SK-N-SH treated with all-trans-retinoic acid at 6 μM for 48 hours (cell line): ENCODE measurements around the gene LMTK2.

ENCODE experiments used
- ATAC-seq: fragments of 200-7000 bp; cut with Tn5 transposase; 3 replicates; pipeline ENCODE4 v1.9.1; 2020; ENCODE audit warnings: mild to moderate bottlenecking, moderate library complexity
- ARNTL ChIP-seq: fragments of 450-650 bp; formaldehyde crosslinking; IDR thresholded peaks from 2 replicates; pipeline ENCODE4 v1.5.0; 2020; ENCODE audit warnings: low read depth, mild to moderate bottlenecking, moderate library complexity, borderline replicate concordance
- BACH2 ChIP-seq: fragments of 250-450 bp; sonication (Bioruptor Pico); IDR thresholded peaks from 2 replicates; pipeline ENCODE4 v1.9.0; 2021; ENCODE audit warnings: mild to moderate bottlenecking, borderline replicate concordance
- CREB5 ChIP-seq: fragments of 250-450 bp; sonication (Bioruptor Pico); IDR thresholded peaks from 2 replicates; pipeline ENCODE4 v1.5.1; 2020; ENCODE audit warnings: low read depth, mild to moderate bottlenecking, moderate library complexity
- CSDC2 ChIP-seq: fragments of 250-450 bp; sonication (Bioruptor Pico); IDR thresholded peaks from 2 replicates; pipeline ENCODE4 v1.5.0; 2020; ENCODE audit warnings: mild to moderate bottlenecking, moderate library complexity
- ESRRG ChIP-seq: fragments of 250-450 bp; sonication (Bioruptor Pico); IDR thresholded peaks from 2 replicates; pipeline ENCODE4 v1.6.1; 2021; ENCODE audit warnings: mild to moderate bottlenecking
- GLIS3 ChIP-seq: fragments of 250-450 bp; sonication (Bioruptor Pico); IDR thresholded peaks from 2 replicates; pipeline ENCODE4 v1.5.0; 2020; ENCODE audit warnings: mild to moderate bottlenecking, moderate library complexity
- ISL1 ChIP-seq: fragments of 250-450 bp; sonication (Bioruptor Pico); IDR thresholded peaks from 2 replicates; pipeline ENCODE4 v2.1.2; 2022; ENCODE audit warnings: mild to moderate bottlenecking, moderate library complexity
- PATZ1 ChIP-seq: fragments of 250-450 bp; sonication (Bioruptor Pico); IDR thresholded peaks from 2 replicates; pipeline ENCODE4 v1.8.0; 2020; ENCODE audit warnings: mild to moderate bottlenecking, moderate library complexity, borderline replicate concordance
- PPARA ChIP-seq: fragments of 250-450 bp; sonication (Bioruptor Pico); IDR thresholded peaks from 2 replicates; pipeline ENCODE4 v1.5.0; 2020; ENCODE audit warnings: mild to moderate bottlenecking, borderline replicate concordance
- RARB ChIP-seq: fragments of 250-450 bp; sonication (Bioruptor Pico); IDR thresholded peaks from 2 replicates; pipeline ENCODE4 v1.8.0; 2021; ENCODE audit warnings: mild to moderate bottlenecking, moderate library complexity
- SNAI2 ChIP-seq: fragments of 250-450 bp; sonication (Bioruptor Pico); IDR thresholded peaks from 2 replicates; pipeline ENCODE4 v1.5.0; 2020; ENCODE audit warnings: mild to moderate bottlenecking, moderate library complexity
- TOX ChIP-seq: fragments of 250-450 bp; sonication (Bioruptor Pico); IDR thresholded peaks from 2 replicates; pipeline ENCODE4 v1.8.0; 2021; ENCODE audit warnings: mild to moderate bottlenecking, moderate library complexity, borderline replicate concordance
- ZC3H10 ChIP-seq: fragments of 250-450 bp; sonication (Bioruptor Pico); IDR thresholded peaks from 2 replicates; pipeline ENCODE4 v1.5.1; 2021; ENCODE audit warnings: mild to moderate bottlenecking, moderate library complexity
- ZFP3 ChIP-seq: fragments of 250-450 bp; sonication (Bioruptor Pico); IDR thresholded peaks from 2 replicates; pipeline ENCODE4 v1.5.0; 2020; ENCODE audit warnings: mild to moderate bottlenecking, moderate library complexity
- ZFP30 ChIP-seq: fragments of 450-650 bp; formaldehyde crosslinking; IDR thresholded peaks from 2 replicates; pipeline ENCODE4 v1.5.0; 2022; ENCODE audit warnings: mild to moderate bottlenecking, moderate library complexity
- ZNF565 ChIP-seq: fragments of 450-650 bp; formaldehyde crosslinking; conservative IDR thresholded peaks from 2 replicates; pipeline ENCODE4 v1.5.0; 2020; ENCODE audit warnings: low read depth, mild to moderate bottlenecking, moderate library complexity
- ZNF70 ChIP-seq: fragments of 450-650 bp; formaldehyde crosslinking; IDR thresholded peaks from 2 replicates; pipeline ENCODE4 v1.5.0; 2020; ENCODE audit warnings: mild to moderate bottlenecking, moderate library complexity
- ZNF8 ChIP-seq: fragments of 450-650 bp; formaldehyde crosslinking; IDR thresholded peaks from 2 replicates; pipeline ENCODE4 v1.5.0; 2020; ENCODE audit warnings: mild to moderate bottlenecking, moderate library complexity
- TF ChIP-seq, protein P1 (sequence below): fragments of 250-450 bp; sonication (Bioruptor Pico); IDR thresholded peaks from 2 replicates; pipeline ENCODE4 v1.5.1; 2021; ENCODE audit warnings: mild to moderate bottlenecking, moderate library complexity
- TF ChIP-seq, protein P2 (sequence below): fragments of 250-450 bp; sonication (Bioruptor Pico); IDR thresholded peaks from 2 replicates; pipeline ENCODE4 v1.8.0; 2021; ENCODE audit warnings: low read depth, mild to moderate bottlenecking, moderate library complexity, borderline replicate concordance
- TF ChIP-seq, protein P3 (sequence below): fragments of 250-450 bp; sonication (Bioruptor Pico); IDR thresholded peaks from 2 replicates; pipeline ENCODE4 v1.5.0; 2020; ENCODE audit warnings: mild to moderate bottlenecking, moderate library complexity

LMTK2 gene

GRCh38 chr7:98251601-98252424 lies 145.2 kb downstream of the LMTK2 start, which contains the start of gene TECPR1:
TECPR1 (minus strand) TSS chr7:98252232; CDS start chr7:98246146, 6,086 bp downstream.
- peak; percentile 100 for ATAC-seq
- 0 out of 2 replicates have a peak, but pooled peaks have one; percentile 12 for TF ChIP-seq ZNF70
- TF ChIP-seq ARNTL (CRISPR knock-in tag), result no peak

DNA sequence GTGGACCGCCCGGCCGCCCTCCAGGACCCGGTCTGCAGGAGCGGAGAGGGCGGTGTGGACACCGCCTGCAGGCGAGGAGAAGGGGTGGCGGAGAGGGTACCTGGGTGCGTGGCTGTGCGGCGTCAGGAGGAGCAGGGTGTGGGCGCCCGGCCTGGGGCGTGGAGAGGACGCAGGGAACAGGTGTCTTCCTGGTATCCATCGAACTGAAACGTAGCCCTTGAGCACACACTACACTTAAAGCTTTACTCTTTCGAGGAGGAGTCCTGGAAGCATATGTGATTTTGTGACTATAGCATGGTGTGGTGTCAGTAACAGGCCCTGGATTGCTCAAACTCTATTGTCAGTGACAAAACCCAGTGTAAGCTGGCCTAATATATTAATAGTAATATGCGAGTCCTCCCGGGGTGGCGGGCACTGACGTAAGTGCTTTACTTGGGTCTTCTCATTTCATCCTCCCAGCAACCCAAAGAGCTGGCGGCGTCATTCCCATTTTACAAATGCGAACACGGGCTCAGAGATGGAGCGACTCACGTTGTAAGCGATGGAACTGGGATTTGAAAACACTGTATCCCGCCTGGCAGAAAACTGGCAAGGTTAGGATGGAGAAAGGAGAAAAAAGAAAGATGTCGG lies 145.9 kb downstream of the LMTK2 start:
- ATAC-seq, result peak; percentile 68
- TF ChIP-seq ZNF8 (no peak), ZNF565 (no peak), PATZ1 (CRISPR knock-in tag) (no peak), ESRRG (no peak), TOX (no peak), ZC3H10 (CRISPR knock-in tag) (no peak), PPARA (CRISPR knock-in tag) (no peak), BACH2 (CRISPR knock-in tag) (no peak), CREB5 (no peak), RARB (CRISPR knock-in tag) (no peak), ARNTL (CRISPR knock-in tag) (no peak), ZFP3 (no peak), SNAI2 (CRISPR knock-in tag) (no peak), GLIS3 (CRISPR knock-in tag) (no peak), ISL1 (CRISPR knock-in tag) (no peak)
- TF ChIP-seq, protein P1, sequence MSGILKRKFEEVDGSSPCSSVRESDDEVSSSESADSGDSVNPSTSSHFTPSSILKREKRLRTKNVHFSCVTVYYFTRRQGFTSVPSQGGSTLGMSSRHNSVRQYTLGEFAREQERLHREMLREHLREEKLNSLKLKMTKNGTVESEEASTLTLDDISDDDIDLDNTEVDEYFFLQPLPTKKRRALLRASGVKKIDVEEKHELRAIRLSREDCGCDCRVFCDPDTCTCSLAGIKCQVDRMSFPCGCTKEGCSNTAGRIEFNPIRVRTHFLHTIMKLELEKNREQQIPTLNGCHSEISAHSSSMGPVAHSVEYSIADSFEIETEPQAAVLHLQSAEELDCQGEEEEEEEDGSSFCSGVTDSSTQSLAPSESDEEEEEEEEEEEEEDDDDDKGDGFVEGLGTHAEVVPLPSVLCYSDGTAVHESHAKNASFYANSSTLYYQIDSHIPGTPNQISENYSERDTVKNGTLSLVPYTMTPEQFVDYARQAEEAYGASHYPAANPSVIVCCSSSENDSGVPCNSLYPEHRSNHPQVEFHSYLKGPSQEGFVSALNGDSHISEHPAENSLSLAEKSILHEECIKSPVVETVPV, result no peak
- TF ChIP-seq, protein P2, sequence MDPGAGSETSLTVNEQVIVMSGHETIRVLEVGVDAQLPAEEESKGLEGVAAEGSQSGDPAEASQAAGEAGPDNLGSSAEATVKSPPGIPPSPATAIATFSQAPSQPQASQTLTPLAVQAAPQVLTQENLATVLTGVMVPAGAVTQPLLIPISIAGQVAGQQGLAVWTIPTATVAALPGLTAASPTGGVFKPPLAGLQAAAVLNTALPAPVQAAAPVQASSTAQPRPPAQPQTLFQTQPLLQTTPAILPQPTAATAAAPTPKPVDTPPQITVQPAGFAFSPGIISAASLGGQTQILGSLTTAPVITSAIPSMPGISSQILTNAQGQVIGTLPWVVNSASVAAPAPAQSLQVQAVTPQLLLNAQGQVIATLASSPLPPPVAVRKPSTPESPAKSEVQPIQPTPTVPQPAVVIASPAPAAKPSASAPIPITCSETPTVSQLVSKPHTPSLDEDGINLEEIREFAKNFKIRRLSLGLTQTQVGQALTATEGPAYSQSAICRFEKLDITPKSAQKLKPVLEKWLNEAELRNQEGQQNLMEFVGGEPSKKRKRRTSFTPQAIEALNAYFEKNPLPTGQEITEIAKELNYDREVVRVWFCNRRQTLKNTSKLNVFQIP (CRISPR knock-in tag), result no peak
- TF ChIP-seq, protein P3, sequence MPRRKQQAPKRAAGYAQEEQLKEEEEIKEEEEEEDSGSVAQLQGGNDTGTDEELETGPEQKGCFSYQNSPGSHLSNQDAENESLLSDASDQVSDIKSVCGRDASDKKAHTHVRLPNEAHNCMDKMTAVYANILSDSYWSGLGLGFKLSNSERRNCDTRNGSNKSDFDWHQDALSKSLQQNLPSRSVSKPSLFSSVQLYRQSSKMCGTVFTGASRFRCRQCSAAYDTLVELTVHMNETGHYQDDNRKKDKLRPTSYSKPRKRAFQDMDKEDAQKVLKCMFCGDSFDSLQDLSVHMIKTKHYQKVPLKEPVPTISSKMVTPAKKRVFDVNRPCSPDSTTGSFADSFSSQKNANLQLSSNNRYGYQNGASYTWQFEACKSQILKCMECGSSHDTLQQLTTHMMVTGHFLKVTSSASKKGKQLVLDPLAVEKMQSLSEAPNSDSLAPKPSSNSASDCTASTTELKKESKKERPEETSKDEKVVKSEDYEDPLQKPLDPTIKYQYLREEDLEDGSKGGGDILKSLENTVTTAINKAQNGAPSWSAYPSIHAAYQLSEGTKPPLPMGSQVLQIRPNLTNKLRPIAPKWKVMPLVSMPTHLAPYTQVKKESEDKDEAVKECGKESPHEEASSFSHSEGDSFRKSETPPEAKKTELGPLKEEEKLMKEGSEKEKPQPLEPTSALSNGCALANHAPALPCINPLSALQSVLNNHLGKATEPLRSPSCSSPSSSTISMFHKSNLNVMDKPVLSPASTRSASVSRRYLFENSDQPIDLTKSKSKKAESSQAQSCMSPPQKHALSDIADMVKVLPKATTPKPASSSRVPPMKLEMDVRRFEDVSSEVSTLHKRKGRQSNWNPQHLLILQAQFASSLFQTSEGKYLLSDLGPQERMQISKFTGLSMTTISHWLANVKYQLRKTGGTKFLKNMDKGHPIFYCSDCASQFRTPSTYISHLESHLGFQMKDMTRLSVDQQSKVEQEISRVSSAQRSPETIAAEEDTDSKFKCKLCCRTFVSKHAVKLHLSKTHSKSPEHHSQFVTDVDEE (CRISPR knock-in tag), result no peak

DNA sequence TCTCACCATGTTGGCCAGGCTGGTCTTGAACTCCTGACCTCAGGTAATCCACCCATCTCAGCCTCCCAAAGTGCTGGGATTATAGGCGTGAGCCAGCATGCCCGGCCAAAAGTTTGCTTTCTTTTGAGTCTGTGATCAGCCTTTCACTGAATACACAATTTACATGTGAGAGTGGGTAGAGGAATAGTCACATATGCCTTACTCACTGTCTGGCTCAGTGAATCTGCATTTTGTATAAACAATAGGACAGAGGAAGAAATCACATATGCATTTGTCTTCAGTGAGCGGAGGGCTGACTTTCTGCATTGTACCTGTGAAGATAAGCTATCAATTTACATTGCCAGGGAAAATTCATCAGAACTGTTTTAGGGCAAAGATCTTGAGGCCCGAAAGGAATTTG lies 147.9 kb downstream of the LMTK2 start:
- ATAC-seq, result no peak
- TF ChIP-seq PPARA (CRISPR knock-in tag) (no peak), BACH2 (CRISPR knock-in tag) (no peak), ZNF565 (no peak), ZFP30 (CRISPR knock-in tag) (no peak), ISL1 (CRISPR knock-in tag) (no peak), ZNF70 (no peak), CSDC2 (CRISPR knock-in tag) (no peak), ZC3H10 (CRISPR knock-in tag) (no peak)
- TF ChIP-seq, protein P3 (CRISPR knock-in tag), result no peak
- TF ChIP-seq, protein P1, result no peak
